ENCODE data around the gene CAP1. TPM values are rescaled to one million over a fixed set of nuclear protein-coding genes. Genes with fewer than 3 reads are reported as not detected.
A peak's percentile ranks its signal among the peaks of the same experiment; 100 is the strongest.

Gene CAP1
- total and polyA plus RNA-seq, 3 experiments from 2014 or later, result 519 to 788 (median 536) TPM

GRCh38 chr1:40042341-40042740 is 1.8 kb downstream of the CAP1 start:
- peak overlapping the region; percentile 91 for H3K4me3 ChIP-seq (ENCODE audit: low read length)
- Mint-ChIP-seq H3K4me3 (peak overlapping the region; percentile 90 to 98 (median 96)), H3K36me3 (peaks cover 6 to 63% (median 16%) of the 10 kb centered on the region in 3 donors)

GRCh38 chr1:40044110-40044509 is 3.6 kb downstream of the CAP1 start:
- Histone ChIP-seq H3K9me3 (ENCODE audit: low read length) (no peaks in the 10 kb centered on the region), H3K4me1 (ENCODE audit: insufficient read depth, low read length) (peaks cover 71% of the 10 kb centered on the region), H3K36me3 (ENCODE audit: insufficient read depth, low read length) (peaks cover 6% of the 10 kb centered on the region), H3K27ac (ENCODE audit: low read depth, low read length) (peak overlapping the region; percentile 14), H3K4me3 (ENCODE audit: low read length) (peak overlapping the region; percentile 34), H3K27me3 (ENCODE audit: insufficient read depth, low read length, poor library complexity, severe bottlenecking) (no peaks in the 10 kb centered on the region)
- H3K27me3 Mint-ChIP-seq, result no peaks in the 10 kb centered on the region
- ChIA-PET POLR2A (no interaction called here), CTCF (interaction anchor here (1.1 kb wide), 1 partner anchor 9 kb away, joined by 4 read pairs; no protein-coding TSS in a partner anchor)
- peak overlapping the region; percentile 90 to 98 (median 96) for H3K4me3 Mint-ChIP-seq
- H3K27ac Mint-ChIP-seq, result peak overlapping the region; percentile 78 to 96 (median 88)
- H3K4me1 Mint-ChIP-seq, result peaks cover 67 to 84% (median 80%) of the 10 kb centered on the region in 3 donors
- H3K9me3 Mint-ChIP-seq, result no peaks in the 10 kb centered on the region
- DNase-seq, result no peak
- peaks cover 6 to 76% (median 19%) of the 10 kb centered on the region in 3 donors for H3K36me3 Mint-ChIP-seq

More at GRCh38 chr1:40042341-40042740, 1.8 kb downstream of the CAP1 start:
- DNase-seq, result no peak
- peaks cover 72% of the 10 kb centered on the region for H3K4me1 ChIP-seq (ENCODE audit: insufficient read depth, low read length)
- Mint-ChIP-seq H3K9me3 (no peaks in the 10 kb centered on the region), H3K27me3 (no peaks in the 10 kb centered on the region), H3K27ac (peak overlapping the region; percentile 77 to 99 (median 96)), H3K4me1 (peaks cover 66 to 83% (median 79%) of the 10 kb centered on the region in 3 donors)
- ChIA-PET CTCF (interaction anchor here (0.8 to 1.6 kb wide), 6 partner anchors 10 to 274 kb away, joined by 3 to 6 read pairs (median 4); no protein-coding TSS in a partner anchor), POLR2A (interaction anchor here (0.9 to 1.6 kb wide), 2 partner anchors 16 to 33 kb away, joined by 3 to 7 read pairs; no protein-coding TSS in a partner anchor)
- H3K9me3 ChIP-seq (ENCODE audit: low read length), result no peaks in the 10 kb centered on the region
- peak overlapping the region; percentile 89 for H3K27ac ChIP-seq (ENCODE audit: low read depth, low read length)
- no peaks in the 10 kb centered on the region for H3K27me3 ChIP-seq (ENCODE audit: insufficient read depth, low read length, poor library complexity, severe bottlenecking)
- peaks cover 6% of the 10 kb centered on the region for H3K36me3 ChIP-seq (ENCODE audit: insufficient read depth, low read length)

DNA sequence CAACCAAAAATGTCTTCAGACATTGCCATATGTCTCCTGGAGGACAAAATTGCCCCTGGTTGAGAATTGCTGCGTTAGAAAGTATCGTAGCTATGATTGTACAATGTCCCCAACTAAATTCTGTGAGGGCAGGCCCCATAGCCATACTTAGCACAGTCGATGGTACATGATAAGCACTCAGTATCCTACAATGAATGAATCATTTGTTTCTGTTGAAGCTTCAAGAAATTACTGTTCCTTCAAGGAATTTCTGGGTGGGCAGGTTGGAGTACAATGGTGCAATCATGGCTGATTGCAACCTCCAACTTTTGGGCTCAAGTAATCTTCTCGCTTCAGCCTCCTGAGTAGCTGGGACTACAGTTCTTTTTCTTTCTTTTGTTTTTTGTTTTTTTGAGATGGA is 4.7 kb downstream of the CAP1 start:
- Histone ChIP-seq H3K9me3 (ENCODE audit: low read length) (no peaks in the 10 kb centered on the region), H3K4me3 (ENCODE audit: low read length) (peak overlapping the region; percentile 2), H3K4me1 (ENCODE audit: insufficient read depth, low read length) (peaks cover 79% of the 10 kb centered on the region), H3K36me3 (ENCODE audit: insufficient read depth, low read length) (peaks cover 6% of the 10 kb centered on the region), H3K27ac (ENCODE audit: low read depth, low read length) (no peak overlapping the region), H3K27me3 (ENCODE audit: insufficient read depth, low read length, poor library complexity, severe bottlenecking) (no peaks in the 10 kb centered on the region)
- Mint-ChIP-seq H3K4me3 (peak overlapping the region; percentile 78 to 98 (median 93)), H3K27ac (peak overlapping the region; percentile 79 to 96 (median 84)), H3K36me3 (peaks cover 6 to 74% (median 19%) of the 10 kb centered on the region in 3 donors), H3K27me3 (no peaks in the 10 kb centered on the region), H3K9me3 (no peaks in the 10 kb centered on the region), H3K4me1 (peaks cover 72 to 88% (median 85%) of the 10 kb centered on the region in 3 donors)
- no peak for DNase-seq
- ChIA-PET POLR2A (no interaction called here), CTCF (interaction anchor here (0.8 kb wide), 2 partner anchors 10 to 15 kb away, joined by 3 read pairs; no protein-coding TSS in a partner anchor)

DNA sequence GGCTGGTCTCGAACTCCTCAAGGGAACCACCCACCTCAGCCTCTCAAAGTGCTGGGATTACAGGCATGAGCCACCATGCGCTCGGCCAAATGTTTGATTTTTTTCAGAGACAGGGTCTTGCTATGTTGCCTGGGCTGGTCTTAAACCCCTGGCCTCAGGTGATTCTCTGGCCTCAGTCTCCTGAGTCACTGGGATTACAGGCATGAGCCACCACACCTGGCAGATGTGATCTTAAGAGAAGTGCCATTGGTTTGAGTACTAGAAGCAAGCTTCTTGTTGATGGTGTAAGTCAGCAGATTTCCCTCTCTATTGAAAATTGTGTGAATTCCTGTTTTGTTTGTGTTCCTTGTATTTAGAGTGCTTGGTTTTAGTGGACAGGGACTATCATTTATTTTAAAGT is 5.2 kb downstream of the CAP1 start:
- Histone ChIP-seq H3K27ac (ENCODE audit: low read depth, low read length) (no peak overlapping the region), H3K27me3 (ENCODE audit: insufficient read depth, low read length, poor library complexity, severe bottlenecking) (no peaks in the 10 kb centered on the region), H3K4me1 (ENCODE audit: insufficient read depth, low read length) (peaks cover 82% of the 10 kb centered on the region), H3K36me3 (ENCODE audit: insufficient read depth, low read length) (peaks cover 6% of the 10 kb centered on the region), H3K4me3 (ENCODE audit: low read length) (no peak overlapping the region), H3K9me3 (ENCODE audit: low read length) (no peaks in the 10 kb centered on the region)
- peaks cover 8 to 71% (median 22%) of the 10 kb centered on the region in 3 donors for H3K36me3 Mint-ChIP-seq
- no peak for DNase-seq
- peak overlapping the region; percentile 78 to 98 (median 93) for H3K4me3 Mint-ChIP-seq
- no peaks in the 10 kb centered on the region for H3K9me3 Mint-ChIP-seq
- H3K27me3 Mint-ChIP-seq, result no peaks in the 10 kb centered on the region
- H3K27ac Mint-ChIP-seq, result peak overlapping the region; percentile 59 to 96 (median 83)
- POLR2A ChIA-PET, result no interaction called here
- CTCF ChIA-PET, result interaction anchor here (0.8 to 2.8 kb wide), 2 partner anchors 11 to 13 kb away, joined by 3 to 8 read pairs; no protein-coding TSS in a partner anchor
- H3K4me1 Mint-ChIP-seq, result peaks cover 76 to 91% (median 91%) of the 10 kb centered on the region in 3 donors

- H3K4me3 Mint-ChIP-seq, result peak overlapping the region; percentile 8 to 82 (median 54)
- Histone ChIP-seq H3K4me1 (ENCODE audit: insufficient read depth, low read length) (peaks cover 91% of the 10 kb centered on the region), H3K27ac (ENCODE audit: low read depth, low read length) (no peak overlapping the region), H3K36me3 (ENCODE audit: insufficient read depth, low read length) (peaks cover 6% of the 10 kb centered on the region), H3K27me3 (ENCODE audit: insufficient read depth, low read length, poor library complexity, severe bottlenecking) (no peaks in the 10 kb centered on the region), H3K9me3 (ENCODE audit: low read length) (no peaks in the 10 kb centered on the region), H3K4me3 (ENCODE audit: low read length) (no peak overlapping the region)
- peaks cover 81 to 95% (median 93%) of the 10 kb centered on the region in 3 donors for H3K4me1 Mint-ChIP-seq
- no peaks in the 10 kb centered on the region for H3K27me3 Mint-ChIP-seq
- H3K36me3 Mint-ChIP-seq, result peaks cover 11 to 69% (median 17%) of the 10 kb centered on the region in 3 donors
- ChIA-PET POLR2A (no interaction called here), CTCF (interaction anchor here (2.8 kb wide), 1 partner anchor 15 kb away, joined by 8 read pairs; no protein-coding TSS in a partner anchor)
- peak overlapping the region; percentile 71 to 91 (median 80) for H3K27ac Mint-ChIP-seq
- H3K9me3 Mint-ChIP-seq, result no peaks in the 10 kb centered on the region
- no peak for DNase-seq
Observed at GRCh38 chr1:40047276-40047675, 6.7 kb downstream of the CAP1 start.

GRCh38 chr1:40047769-40048168 is 7.2 kb downstream of the CAP1 start:
- H3K36me3 Mint-ChIP-seq, result peaks cover 8 to 66% (median 12%) of the 10 kb centered on the region in 3 donors
- H3K9me3 ChIP-seq (ENCODE audit: low read length), result no peaks in the 10 kb centered on the region
- no peaks in the 10 kb centered on the region for H3K27me3 Mint-ChIP-seq
- CTCF ChIA-PET, result interaction anchor here (2.8 kb wide), 1 partner anchor 15 kb away, joined by 8 read pairs; no protein-coding TSS in a partner anchor
- no peaks in the 10 kb centered on the region for H3K9me3 Mint-ChIP-seq
- H3K4me1 ChIP-seq (ENCODE audit: insufficient read depth, low read length), result peaks cover 87% of the 10 kb centered on the region
- no peak overlapping the region for H3K4me3 ChIP-seq (ENCODE audit: low read length)
- no peak for DNase-seq
- peaks cover 1% of the 10 kb centered on the region for H3K36me3 ChIP-seq (ENCODE audit: insufficient read depth, low read length)
- POLR2A ChIA-PET, result no interaction called here
- peaks cover 78 to 95% (median 93%) of the 10 kb centered on the region in 3 donors for H3K4me1 Mint-ChIP-seq
- peak overlapping the region in 6 of 7 donors; percentile 15 to 82 (median 62) for H3K4me3 Mint-ChIP-seq
- no peak overlapping the region for H3K27ac ChIP-seq (ENCODE audit: low read depth, low read length)
- H3K27ac Mint-ChIP-seq, result peak overlapping the region; percentile 71 to 93 (median 82)
- no peaks in the 10 kb centered on the region for H3K27me3 ChIP-seq (ENCODE audit: insufficient read depth, low read length, poor library complexity, severe bottlenecking)

- H3K9me3 Mint-ChIP-seq, result no peaks in the 10 kb centered on the region
- Histone ChIP-seq H3K27ac (ENCODE audit: low read depth, low read length) (no peak overlapping the region), H3K36me3 (ENCODE audit: insufficient read depth, low read length) (no peaks in the 10 kb centered on the region), H3K9me3 (ENCODE audit: low read length) (no peaks in the 10 kb centered on the region), H3K4me3 (ENCODE audit: low read length) (no peak overlapping the region), H3K27me3 (ENCODE audit: insufficient read depth, low read length, poor library complexity, severe bottlenecking) (no peaks in the 10 kb centered on the region), H3K4me1 (ENCODE audit: insufficient read depth, low read length) (peaks cover 82% of the 10 kb centered on the region)
- DNase-seq, result no peak
- H3K27me3 Mint-ChIP-seq, result no peaks in the 10 kb centered on the region
- CTCF ChIA-PET, result interaction anchor here (1.3 to 2.4 kb wide), 2 partner anchors 10 to 17 kb away, joined by 3 to 6 read pairs; no protein-coding TSS in a partner anchor
- peak overlapping the region; percentile 23 to 67 (median 52) for H3K4me3 Mint-ChIP-seq
- POLR2A ChIA-PET, result interaction anchor here (0.8 to 2.3 kb wide), 3 partner anchors 9 to 15 kb away, joined by 3 to 12 read pairs (median 6); partner anchors contain the start of gene CAP1
- peaks cover 5 to 66% (median 9%) of the 10 kb centered on the region in 3 donors for H3K36me3 Mint-ChIP-seq
- H3K27ac Mint-ChIP-seq, result peak overlapping the region; percentile 71 to 95 (median 83)
- H3K4me1 Mint-ChIP-seq, result peaks cover 76 to 96% (median 94%) of the 10 kb centered on the region in 3 donors
Observed at GRCh38 chr1:40049725-40050124, 9.2 kb downstream of the CAP1 start.

GRCh38 chr1:40050863-40051262 is 10.3 kb downstream of the CAP1 start:
- Histone ChIP-seq H3K9me3 (ENCODE audit: low read length) (no peaks in the 10 kb centered on the region), H3K4me3 (ENCODE audit: low read length) (no peak overlapping the region), H3K27ac (ENCODE audit: low read depth, low read length) (no peak overlapping the region), H3K4me1 (ENCODE audit: insufficient read depth, low read length) (peaks cover 81% of the 10 kb centered on the region), H3K27me3 (ENCODE audit: insufficient read depth, low read length, poor library complexity, severe bottlenecking) (no peaks in the 10 kb centered on the region), H3K36me3 (ENCODE audit: insufficient read depth, low read length) (no peaks in the 10 kb centered on the region)
- Mint-ChIP-seq H3K27ac (peak overlapping the region; percentile 53 to 99 (median 92)), H3K27me3 (no peaks in the 10 kb centered on the region), H3K4me1 (peaks cover 77 to 96% (median 94%) of the 10 kb centered on the region in 3 donors), H3K36me3 (peaks cover 5 to 64% (median 12%) of the 10 kb centered on the region in 3 donors), H3K9me3 (no peaks in the 10 kb centered on the region), H3K4me3 (peak overlapping the region; percentile 12 to 86 (median 58))
- DNase-seq, result no peak
- CTCF ChIA-PET, result interaction anchor here (1.4 to 2.4 kb wide), 2 partner anchors 18 to 33 kb away, joined by 3 to 6 read pairs; no protein-coding TSS in a partner anchor
- POLR2A ChIA-PET, result interaction anchor here (2.1 to 2.3 kb wide), 2 partner anchors 10 kb away, joined by 6 to 12 read pairs; partner anchors contain the start of gene CAP1
